Neural cell (in vitro differentiated cells): ENCODE data around the gene MPP1.

Experiments used
- CTCF ChIP-seq: fragments of 450-650 bp; IDR thresholded peaks from 2 replicates; pipeline ENCODE4 v1.5.1; 2014; ENCODE audit warnings: antibody characterized with exemption, mild to moderate bottlenecking, moderate library complexity; ENCODE audit not compliant: poor library complexity, severe bottlenecking
- EP300 ChIP-seq: fragments of 450-650 bp; conservative IDR thresholded peaks from 2 replicates; pipeline ENCODE4 v1.6.1; 2014; ENCODE audit warnings: antibody characterized with exemption, mild to moderate bottlenecking, moderate library complexity; ENCODE audit not compliant: poor library complexity, severe bottlenecking
- EZH2 ChIP-seq: fragments of 200-600, 300-800 bp; shearing (Covaris generic), sonication (generic); IDR thresholded peaks from 2 replicates; pipeline ENCODE4 v1.6.1; 2014; ENCODE audit warnings: antibody characterized with exemption, low read length, borderline replicate concordance, mild to moderate bottlenecking; ENCODE audit not compliant: insufficient read depth, poor library complexity, severe bottlenecking
- TAF1 ChIP-seq: IDR thresholded peaks from 2 replicates; pipeline ENCODE4 v1.6.1; 2012; ENCODE audit warnings: low read depth

- TF ChIP-seq CTCF (no peak), EZH2 (no peak), EP300 (no peak), TAF1 (no peak)
These were observed 409 bp upstream of the MPP1 start for GRCh38 chrX:154805696-154806091.
